SH-SY5Y (cell line): Measurements from ENCODE around the gene KRT14.

Source experiments
- GATA2 ChIP-seq: IDR thresholded peaks from 2 replicates; pipeline ENCODE4 v1.6.1; 2011; ENCODE audit warnings: mild to moderate bottlenecking, low read depth, low read length
- GATA3 ChIP-seq: IDR thresholded peaks from 2 replicates; pipeline ENCODE4 v1.6.1; 2011; ENCODE audit warnings: low read depth, mild to moderate bottlenecking, low read length, moderate library complexity

- TF ChIP-seq GATA2 (no peak), GATA3 (no peak)
These were observed 45.9 kb upstream of the KRT14 start for GRCh38 chr17:41632482-41633105.
